ENCODE measurements around the gene EDAR. TPM values are rescaled to one million over a fixed set of nuclear protein-coding genes. Genes with fewer than 3 reads are reported as not detected.

The EDAR gene
- total RNA-seq, 1 experiment from 2014 or later, result 0.15 TPM

DNA sequence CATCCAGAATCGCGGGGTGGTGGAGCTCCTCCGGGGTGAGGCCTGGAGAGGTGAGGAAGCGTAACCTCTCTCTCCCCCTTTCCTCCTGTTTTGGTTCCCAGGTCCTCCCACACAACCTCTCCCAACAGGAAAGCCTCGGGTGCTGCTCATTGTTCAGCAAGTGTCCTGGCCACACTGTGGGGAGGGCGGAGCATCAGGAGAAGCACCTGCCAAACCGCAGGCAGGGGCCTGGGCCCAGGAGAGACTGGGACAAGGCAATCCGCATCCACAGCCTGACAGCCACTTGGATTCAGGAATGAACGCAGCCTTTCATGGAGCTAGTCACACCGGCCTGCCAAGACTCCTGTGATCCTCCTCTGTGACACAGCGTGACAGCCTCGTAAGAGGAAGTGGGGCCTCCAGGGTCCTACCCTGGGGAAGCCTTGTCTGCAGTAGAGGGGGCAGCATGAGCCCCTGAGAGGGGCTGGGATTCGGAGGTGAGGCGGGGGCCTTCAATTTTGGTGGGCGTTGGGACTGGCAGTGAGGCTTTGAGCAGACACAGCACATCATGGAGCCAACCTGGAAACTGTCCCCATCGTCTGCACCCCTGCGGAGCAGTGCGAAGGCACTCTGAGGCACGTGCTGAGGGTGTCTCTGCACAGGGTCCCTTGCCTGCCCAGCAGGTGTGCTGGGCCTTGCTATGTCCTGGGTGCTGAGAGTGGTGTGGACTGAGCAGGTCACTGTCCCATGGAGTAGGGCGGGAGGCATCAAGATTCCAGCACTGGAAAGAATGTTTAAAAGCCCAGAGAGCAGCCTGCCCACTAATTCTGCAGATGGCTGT lies 62.2 kb downstream of the EDAR start (continued):
- TF ChIP-seq ZNF274 (IDR thresholded peaks at IDR 0.05; ENCODE audit: low read depth, low read length) (no peak), TCF7L2 (IDR thresholded peaks at IDR 0.05; ENCODE audit: borderline replicate concordance, extremely low read depth, insufficient read depth, insufficient read length) (no peak), CBX3 (IDR thresholded peaks at IDR 0.05; ENCODE audit: low read depth) (no peak)

DNA sequence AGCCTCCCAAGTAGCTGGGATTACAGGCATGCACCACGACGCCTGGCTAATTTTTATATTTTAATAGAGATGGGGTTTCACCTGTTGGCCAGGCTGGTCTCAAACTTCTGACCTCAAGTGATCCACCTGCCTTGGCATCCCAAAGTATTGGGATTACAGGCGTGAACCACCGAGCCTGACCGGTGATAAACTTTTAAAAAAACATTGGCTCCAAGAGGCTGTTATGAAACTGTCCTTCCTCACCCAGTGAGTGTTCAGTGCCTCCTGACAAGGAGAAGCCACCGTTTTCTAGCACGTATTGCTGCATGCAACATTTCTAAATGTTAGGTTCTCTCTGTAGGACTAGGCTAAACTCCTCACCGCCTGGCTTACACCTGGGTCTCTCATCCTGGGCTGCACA lies 63.3 kb downstream of the EDAR start:
- intact Hi-C loops (cut with micrococcal nuclease), result no loop called here
- ChIA-PET CTCF (no interaction called here), RAD21 (ENCODE audit: low non-redundant PET in 1 of 2, low total read pairs in 2 of 2, uncharacterized antibody in 2 of 2, unreplicated experiment in 2 of 2) (no interaction called here), POLR2A (no interaction called here)
- Histone ChIP-seq H3K9me2 (ENCODE audit: insufficient read depth) (no peaks in the 10 kb centered on the region), H3K36me3 (ENCODE audit: control insufficient read depth in 1 of 2, insufficient read depth in 2 of 2, low read length in 2 of 2) (no peaks in the 10 kb centered on the region), H3K9me3 (ENCODE audit: control insufficient read depth in 1 of 2, insufficient read depth in 1 of 2, low read depth in 1 of 2, low read length in 2 of 2) (no peaks in the 10 kb centered on the region), H3K27me3 (ENCODE audit: insufficient read depth, low read length) (no peaks in the 10 kb centered on the region), H3K79me2 (ENCODE audit: insufficient read depth, low read length) (no peaks in the 10 kb centered on the region), H2AFZ (ENCODE audit: low read depth, low read length, poor library complexity, severe bottlenecking) (no peak overlapping the region), H3K4me1 (ENCODE audit: control insufficient read depth in 1 of 2, insufficient read depth in 2 of 2, low read length in 2 of 2) (peaks cover 4 to 22% of the 10 kb centered on the region in 2 experiments; a peak in 3 of 4 replicates), H4K20me1 (ENCODE audit: insufficient read depth) (no peaks in the 10 kb centered on the region), H3K4me2 (ENCODE audit: low read length) (no peak overlapping the region), H3K27ac (ENCODE audit: low read depth, low read length) (no peak overlapping the region), H3K9ac (ENCODE audit: low read length) (no peak overlapping the region), H3K4me3 (replicated peaks in 1 of 2; ENCODE audit: low read depth in 1 of 2, low read length in 2 of 2) (no peak overlapping the region)
- DNase-seq (ENCODE audit: low read depth, low spot score) (no peak), ATAC-seq (no peak)
- TF ChIP-seq FOSL1 (IDR thresholded peaks at IDR 0.05; ENCODE audit: low read depth), result no peak
- TF ChIP-seq CTCF (IDR thresholded peaks at IDR 0.05 in 2 of 3, conservative IDR thresholded peaks at IDR 0.05 in 1 of 3; ENCODE audit: borderline replicate concordance in 1 of 3, insufficient read depth in 1 of 3, low read depth in 2 of 3, low read length in 2 of 3), result no peak
- TF ChIP-seq YY1 (IDR thresholded peaks at IDR 0.05; ENCODE audit: extremely low read depth, insufficient replicate concordance, low read depth, low read length), result no peak
- no peak for TF ChIP-seq JUND (IDR thresholded peaks at IDR 0.05)
- no peak for TF ChIP-seq SIN3A (IDR thresholded peaks at IDR 0.05; ENCODE audit: low read depth)
- no peak for TF ChIP-seq EGR1 (IDR thresholded peaks at IDR 0.05; ENCODE audit: low read depth)
- TF ChIP-seq CEBPB (IDR thresholded peaks at IDR 0.05; ENCODE audit: low read depth), result no peak
- TF ChIP-seq REST (IDR thresholded peaks at IDR 0.05; ENCODE audit: low read depth), result no peak
- TF ChIP-seq ZFX (IDR thresholded peaks at IDR 0.05), result no peak
- TF ChIP-seq, protein P1, sequence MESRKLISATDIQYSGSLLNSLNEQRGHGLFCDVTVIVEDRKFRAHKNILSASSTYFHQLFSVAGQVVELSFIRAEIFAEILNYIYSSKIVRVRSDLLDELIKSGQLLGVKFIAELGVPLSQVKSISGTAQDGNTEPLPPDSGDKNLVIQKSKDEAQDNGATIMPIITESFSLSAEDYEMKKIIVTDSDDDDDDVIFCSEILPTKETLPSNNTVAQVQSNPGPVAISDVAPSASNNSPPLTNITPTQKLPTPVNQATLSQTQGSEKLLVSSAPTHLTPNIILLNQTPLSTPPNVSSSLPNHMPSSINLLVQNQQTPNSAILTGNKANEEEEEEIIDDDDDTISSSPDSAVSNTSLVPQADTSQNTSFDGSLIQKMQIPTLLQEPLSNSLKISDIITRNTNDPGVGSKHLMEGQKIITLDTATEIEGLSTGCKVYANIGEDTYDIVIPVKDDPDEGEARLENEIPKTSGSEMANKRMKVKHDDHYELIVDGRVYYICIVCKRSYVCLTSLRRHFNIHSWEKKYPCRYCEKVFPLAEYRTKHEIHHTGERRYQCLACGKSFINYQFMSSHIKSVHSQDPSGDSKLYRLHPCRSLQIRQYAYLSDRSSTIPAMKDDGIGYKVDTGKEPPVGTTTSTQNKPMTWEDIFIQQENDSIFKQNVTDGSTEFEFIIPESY (IDR thresholded peaks at IDR 0.05; ENCODE audit: extremely low read depth, insufficient replicate concordance, low read length), result no peak
- no peak for TF ChIP-seq SP1 (IDR thresholded peaks at IDR 0.05; ENCODE audit: low read depth)
- TF ChIP-seq SRF (IDR thresholded peaks at IDR 0.05; ENCODE audit: low read depth), result no peak
- TF ChIP-seq CBX3 (IDR thresholded peaks at IDR 0.05; ENCODE audit: low read depth), result no peak
- no TSS peak for BruUV-seq (replicated peaks)
